Measurements from ENCODE around the gene LPAR6. TPM values are rescaled to one million over a fixed set of nuclear protein-coding genes. Genes with fewer than 3 reads are reported as not detected.

Gene LPAR6, protein sequence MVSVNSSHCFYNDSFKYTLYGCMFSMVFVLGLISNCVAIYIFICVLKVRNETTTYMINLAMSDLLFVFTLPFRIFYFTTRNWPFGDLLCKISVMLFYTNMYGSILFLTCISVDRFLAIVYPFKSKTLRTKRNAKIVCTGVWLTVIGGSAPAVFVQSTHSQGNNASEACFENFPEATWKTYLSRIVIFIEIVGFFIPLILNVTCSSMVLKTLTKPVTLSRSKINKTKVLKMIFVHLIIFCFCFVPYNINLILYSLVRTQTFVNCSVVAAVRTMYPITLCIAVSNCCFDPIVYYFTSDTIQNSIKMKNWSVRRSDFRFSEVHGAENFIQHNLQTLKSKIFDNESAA
- 0.40 to 0.98 TPM (median 0.79 TPM) in 5 replicates for total RNA-seq (2022; extraction: Qiagen RNA extraction)

GRCh38 chr13:48412881-48413351 lies at the start of gene LPAR6:
Gene LPAR6 (minus strand): TSS chr13:48413113. CDS start chr13:48412423, 690 bp downstream.

Other genes with a start within 250 kb of the LPAR6 start
- gene ITM2B, start 179.9 kb downstream of the LPAR6 start, total RNA-seq (2022; extraction: Qiagen RNA extraction) = 114 to 147 TPM (median 135 TPM) in 5 replicates
- gene RB1, start 109.4 kb downstream of the LPAR6 start, total RNA-seq (2022; extraction: Qiagen RNA extraction) = 12.5 to 19.3 TPM (median 12.7 TPM) in 5 replicates
- 1.0 to 1.3 TPM (median 1.1 TPM) in 5 replicates for gene RCBTB2, start 120.0 kb upstream of the LPAR6 start, total RNA-seq (2022; extraction: Qiagen RNA extraction)
- not detected in 5 replicates for gene CYSLTR2, start 240.8 kb upstream of the LPAR6 start, total RNA-seq (2022; extraction: Qiagen RNA extraction)